MG63 (cell line): ENCODE measurements around the gene ZDBF2. TPM values are rescaled to one million over a fixed set of nuclear protein-coding genes. Genes with fewer than 3 reads are reported as not detected.
A peak's percentile ranks its signal among the peaks of the same experiment; 100 is the strongest.
"Not testable (repeated sequence)": the region's sequence is repeated elsewhere in the genome, so short reads cannot be mapped to it uniquely, and the experiment has no call there.

ENCODE experiments used
- DNase-seq: peaks from one replicate; pipeline ENCODE4 v3.0.0-alpha.2; 2020
- H3K27me3 ChIP-seq: fragments of 250-450 bp; sonication (Bioruptor Pico); 2 replicates; pipeline ENCODE4 v1.5.1; 2020; ENCODE audit warnings: mild to moderate bottlenecking, moderate library complexity
- H3K36me3 ChIP-seq: fragments of 250-450 bp; sonication (Bioruptor Pico); 2 replicates; pipeline ENCODE4 v1.5.1; 2020; ENCODE audit warnings: mild to moderate bottlenecking, moderate library complexity
- H3K4me3 ChIP-seq: fragments of 250-450 bp; sonication (Bioruptor Pico); 2 replicates; pipeline ENCODE4 v1.5.1; 2020; ENCODE audit warnings: mild to moderate bottlenecking, moderate library complexity
- H3K9me3 ChIP-seq: fragments of 250-450 bp; sonication (Bioruptor Pico); 2 replicates; pipeline ENCODE4 v1.5.1; 2020; ENCODE audit warnings: mild to moderate bottlenecking, moderate library complexity
- total RNA-seq: library from RNA; depleted of rRNA; stranded (reverse); fragments of >200 nt; shearing (Covaris generic); gene quantifications from 2 replicates; pipeline ENCODE4 v1.2.3, GENCODE V29; 2014; ENCODE audit warnings: low replicate concordance; rRNA removed

ZDBF2 gene
- 4.1 and 9.6 TPM in 2 replicates for total RNA-seq

GRCh38 chr2:206274434-206275311 lies at the start of gene ZDBF2:
ZDBF2 (plus strand) TSS chr2:206274663; CDS start chr2:206281850, 7,187 bp downstream.
- H3K9me3 ChIP-seq = no peaks in the 10 kb centered on the region
- no peaks in the 10 kb centered on the region for H3K27me3 ChIP-seq
- H3K36me3 ChIP-seq = no peaks in the 10 kb centered on the region
- peak within 1 kb of the TSS; percentile 79 for H3K4me3 ChIP-seq
- DNase-seq = peak; percentile 62

GRCh38 chr2:206225435-206226232 lies 48.8 kb upstream of the ZDBF2 start:
- DNase-seq = no peak
- Histone ChIP-seq H3K4me3 (no peak overlapping the region), H3K9me3 (no peaks in the 10 kb centered on the region), H3K36me3 (no peaks in the 10 kb centered on the region), H3K27me3 (no peaks in the 10 kb centered on the region)

GRCh38 chr2:206228636-206229035 lies 45.8 kb upstream of the ZDBF2 start:
- H3K9me3 ChIP-seq, H3K36me3 ChIP-seq, H3K4me3 ChIP-seq, DNase-seq, H3K27me3 ChIP-seq: not testable (repeated sequence)

- Histone ChIP-seq H3K9me3 (no peaks in the 10 kb centered on the region), H3K27me3 (no peaks in the 10 kb centered on the region), H3K36me3 (no peaks in the 10 kb centered on the region), H3K4me3 (no peak overlapping the region)
- DNase-seq = no peak
These were observed 44.8 kb upstream of the ZDBF2 start for GRCh38 chr2:206229642-206230041.

GRCh38 chr2:206230060-206230762 lies 44.3 kb upstream of the ZDBF2 start:
- no peak overlapping the region for H3K4me3 ChIP-seq
- H3K36me3 ChIP-seq = no peaks in the 10 kb centered on the region
- H3K27me3 ChIP-seq = no peaks in the 10 kb centered on the region
- no peaks in the 10 kb centered on the region for H3K9me3 ChIP-seq
- peak; percentile 16 for DNase-seq

GRCh38 chr2:206231669-206232286 lies 42.7 kb upstream of the ZDBF2 start:
- H3K9me3 ChIP-seq = no peaks in the 10 kb centered on the region
- H3K4me3 ChIP-seq = no peak overlapping the region
- no peak for DNase-seq

GRCh38 chr2:206232287-206233035 lies 42.0 kb upstream of the ZDBF2 start:
- Histone ChIP-seq H3K4me3 (no peak overlapping the region), H3K27me3 (no peaks in the 10 kb centered on the region), H3K36me3 (no peaks in the 10 kb centered on the region), H3K9me3 (no peaks in the 10 kb centered on the region)
- DNase-seq = no peak

More at GRCh38 chr2:206231669-206232286, 42.7 kb upstream of the ZDBF2 start:
- Histone ChIP-seq H3K36me3 (no peaks in the 10 kb centered on the region), H3K27me3 (no peaks in the 10 kb centered on the region)

GRCh38 chr2:206239157-206239556 lies 35.3 kb upstream of the ZDBF2 start:
- Histone ChIP-seq H3K36me3 (no peaks in the 10 kb centered on the region), H3K4me3 (no peak overlapping the region), H3K27me3 (no peaks in the 10 kb centered on the region), H3K9me3 (no peaks in the 10 kb centered on the region)
- no peak for DNase-seq

- DNase-seq = peak; percentile 70
- no peaks in the 10 kb centered on the region for H3K36me3 ChIP-seq
- H3K27me3 ChIP-seq = no peaks in the 10 kb centered on the region
- H3K9me3 ChIP-seq = no peaks in the 10 kb centered on the region
- no peak overlapping the region for H3K4me3 ChIP-seq
These were observed 34.1 kb upstream of the ZDBF2 start for GRCh38 chr2:206240327-206240726.

- no peaks in the 10 kb centered on the region for H3K36me3 ChIP-seq
- no peaks in the 10 kb centered on the region for H3K27me3 ChIP-seq
- H3K4me3 ChIP-seq = no peak overlapping the region
- no peak for DNase-seq
- H3K9me3 ChIP-seq = no peaks in the 10 kb centered on the region
These were observed 32.7 kb upstream of the ZDBF2 start for GRCh38 chr2:206241736-206242135.

- Histone ChIP-seq H3K4me3 (no peak overlapping the region), H3K9me3 (no peaks in the 10 kb centered on the region), H3K27me3 (no peaks in the 10 kb centered on the region), H3K36me3 (no peaks in the 10 kb centered on the region)
- no peak for DNase-seq
These were observed 29.2 kb upstream of the ZDBF2 start for GRCh38 chr2:206245265-206245672.

GRCh38 chr2:206250041-206250897 lies 24.2 kb upstream of the ZDBF2 start:
- Histone ChIP-seq H3K36me3 (no peaks in the 10 kb centered on the region), H3K27me3 (no peaks in the 10 kb centered on the region), H3K9me3 (no peaks in the 10 kb centered on the region; the same call in 1 of the 2 replicates), H3K4me3 (no peak overlapping the region)
- DNase-seq = no peak

GRCh38 chr2:206253125-206253776 lies 21.2 kb upstream of the ZDBF2 start:
- H3K9me3 ChIP-seq = no peaks in the 10 kb centered on the region; the same call in 1 of the 2 replicates
- DNase-seq = no peak
- no peaks in the 10 kb centered on the region for H3K36me3 ChIP-seq
- H3K4me3 ChIP-seq = no peak overlapping the region
- H3K27me3 ChIP-seq = no peaks in the 10 kb centered on the region

- no peaks in the 10 kb centered on the region for H3K36me3 ChIP-seq
- DNase-seq = no peak
- H3K4me3 ChIP-seq = no peak overlapping the region
- H3K27me3 ChIP-seq = no peaks in the 10 kb centered on the region
- no peaks in the 10 kb centered on the region; the same call in 1 of the 2 replicates for H3K9me3 ChIP-seq
These were observed 20.7 kb upstream of the ZDBF2 start for GRCh38 chr2:206253777-206254166.
